ENCODE measurements around the gene TEX26. TPM values are rescaled to one million over a fixed set of nuclear protein-coding genes. Genes with fewer than 3 reads are reported as not detected.
"Not testable (repeated sequence)": the region's sequence is repeated elsewhere in the genome, so short reads cannot be mapped to it uniquely, and the experiment has no call there.

Gene TEX26
- total RNA-seq, 2 experiments from 2014 or later = not detected

GRCh38 chr13:30926781-30927180 is 5.7 kb upstream of the TEX26 start:
- TF ChIP-seq CTCF (conservative IDR thresholded peaks at IDR 0.05; ENCODE audit: low read length) (no peak), EZH2phosphoT487 (IDR thresholded peaks at IDR 0.05; ENCODE audit: borderline replicate concordance, low read depth, low read length) (no peak)
- Histone ChIP-seq H3K36me3 (ENCODE audit: insufficient read depth, low read length) (no peaks in the 10 kb centered on the region), H3K9me3 (ENCODE audit: low read length) (no peaks in the 10 kb centered on the region), H3K4me2 (ENCODE audit: low read length) (no peak overlapping the region), H4K20me1 (ENCODE audit: insufficient read depth, low read length) (no peaks in the 10 kb centered on the region), H3K79me2 (ENCODE audit: insufficient read depth, low read depth, low read length) (no peaks in the 10 kb centered on the region), H2AFZ (ENCODE audit: low read length) (no peak overlapping the region), H3K4me1 (ENCODE audit: insufficient read depth, low read length, poor library complexity, severe bottlenecking) (no peaks in the 10 kb centered on the region), H3K9me2 (ENCODE audit: insufficient read depth, low read length) (no peaks in the 10 kb centered on the region), H3K4me3 (ENCODE audit: low read depth, low read length, poor library complexity, severe bottlenecking) (no peak overlapping the region), H3K27ac (ENCODE audit: low read depth, low read length, poor library complexity, severe bottlenecking) (no peak overlapping the region)
- intact Hi-C loops (cut with micrococcal nuclease; ENCODE audit: unreplicated experiment) = no loop called here
- no TSS peak for BruUV-seq (replicated peaks)
- ChIA-PET POLR2A (interaction anchor here (0.6 kb wide), 1 partner anchor 1001 kb away, joined by 3 read pairs; no protein-coding TSS in a partner anchor), CTCF (ENCODE audit: unreplicated experiment) (no interaction called here)
- DNase-seq (ENCODE audit: low spot score) = no peak

- H3K9me3 ChIP-seq (ENCODE audit: low read length); H3K4me1 ChIP-seq (ENCODE audit: insufficient read depth, low read length, poor library complexity, severe bottlenecking); H3K27ac ChIP-seq (ENCODE audit: low read depth, low read length, poor library complexity, severe bottlenecking); intact Hi-C loops (cut with micrococcal nuclease; ENCODE audit: unreplicated experiment); BruUV-seq (replicated peaks); H3K4me2 ChIP-seq (ENCODE audit: low read length); H3K4me3 ChIP-seq (ENCODE audit: low read depth, low read length, poor library complexity, severe bottlenecking); CTCF ChIA-PET (ENCODE audit: unreplicated experiment); H3K9me2 ChIP-seq (ENCODE audit: insufficient read depth, low read length); H2AFZ ChIP-seq (ENCODE audit: low read length); H3K36me3 ChIP-seq (ENCODE audit: insufficient read depth, low read length); DNase-seq (ENCODE audit: low spot score); H4K20me1 ChIP-seq (ENCODE audit: insufficient read depth, low read length); H3K79me2 ChIP-seq (ENCODE audit: insufficient read depth, low read depth, low read length): not testable (repeated sequence)
- POLR2A ChIA-PET = interaction anchor here (0.6 kb wide), 1 partner anchor 1002 kb away, joined by 3 read pairs; no protein-coding TSS in a partner anchor
Measured at GRCh38 chr13:30927188-30927587, 5.3 kb upstream of the TEX26 start.

- no peak overlapping the region for H3K27ac ChIP-seq (ENCODE audit: low read depth, low read length, poor library complexity, severe bottlenecking)
- H3K4me3 ChIP-seq (ENCODE audit: low read depth, low read length, poor library complexity, severe bottlenecking) = no peak overlapping the region
- no peaks in the 10 kb centered on the region for H3K9me2 ChIP-seq (ENCODE audit: insufficient read depth, low read length)
- no peak for DNase-seq (ENCODE audit: low spot score)
- no peaks in the 10 kb centered on the region for H3K4me1 ChIP-seq (ENCODE audit: insufficient read depth, low read length, poor library complexity, severe bottlenecking)
- no peak overlapping the region for H3K4me2 ChIP-seq (ENCODE audit: low read length)
- no peaks in the 10 kb centered on the region for H3K9me3 ChIP-seq (ENCODE audit: low read length)
- no peaks in the 10 kb centered on the region for H3K79me2 ChIP-seq (ENCODE audit: insufficient read depth, low read depth, low read length)
- H4K20me1 ChIP-seq (ENCODE audit: insufficient read depth, low read length) = no peaks in the 10 kb centered on the region
- TF ChIP-seq CTCF (conservative IDR thresholded peaks at IDR 0.05; ENCODE audit: low read length) (no peak), EZH2phosphoT487 (IDR thresholded peaks at IDR 0.05; ENCODE audit: borderline replicate concordance, low read depth, low read length) (no peak)
- ChIA-PET POLR2A (interaction anchor here (0.7 kb wide), 1 partner anchor 265 kb away, joined by 3 read pairs; no protein-coding TSS in a partner anchor), CTCF (ENCODE audit: unreplicated experiment) (no interaction called here)
- BruUV-seq (replicated peaks) = no TSS peak
- no peak overlapping the region for H2AFZ ChIP-seq (ENCODE audit: low read length)
- no peaks in the 10 kb centered on the region for H3K36me3 ChIP-seq (ENCODE audit: insufficient read depth, low read length)
- intact Hi-C loops (cut with micrococcal nuclease; ENCODE audit: unreplicated experiment) = no loop called here
Measured at GRCh38 chr13:30927595-30927994, 4.9 kb upstream of the TEX26 start.

Data from OCI-LY7 (cell line).